Measurements from ENCODE around the gene FAM240B.

DNA sequence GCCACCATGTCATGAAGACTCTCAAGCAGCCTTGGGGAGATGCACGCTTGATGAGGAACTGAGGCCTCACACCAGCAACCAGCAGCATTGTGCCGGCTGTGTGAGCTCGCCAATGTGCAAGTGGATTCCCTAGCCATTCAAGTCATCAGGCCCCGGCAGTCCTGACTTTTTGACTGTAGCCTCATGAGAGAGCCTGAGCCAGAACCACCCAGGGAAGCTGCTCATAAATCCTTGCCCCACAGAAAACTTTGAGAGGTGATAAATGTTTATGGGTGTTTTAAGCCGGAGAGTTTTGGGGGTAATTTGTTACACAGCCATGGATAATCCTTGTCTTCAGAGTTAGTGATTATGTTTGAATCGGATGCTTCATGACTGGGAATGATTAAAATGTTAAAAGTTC lies 44.7 kb downstream of the FAM240B start:
- TF ChIP-seq CC2D1A (CRISPR knock-in tag; IDR thresholded peaks at IDR 0.05): no peak
- TF ChIP-seq ZNF878 (CRISPR knock-in tag; IDR thresholded peaks at IDR 0.05): no peak
- TF ChIP-seq NR3C1 (CRISPR knock-in tag; IDR thresholded peaks at IDR 0.05): no peak
- TF ChIP-seq ZNF232 (CRISPR knock-in tag; IDR thresholded peaks at IDR 0.05; ENCODE audit: borderline replicate concordance): no peak
- TF ChIP-seq, protein P1, sequence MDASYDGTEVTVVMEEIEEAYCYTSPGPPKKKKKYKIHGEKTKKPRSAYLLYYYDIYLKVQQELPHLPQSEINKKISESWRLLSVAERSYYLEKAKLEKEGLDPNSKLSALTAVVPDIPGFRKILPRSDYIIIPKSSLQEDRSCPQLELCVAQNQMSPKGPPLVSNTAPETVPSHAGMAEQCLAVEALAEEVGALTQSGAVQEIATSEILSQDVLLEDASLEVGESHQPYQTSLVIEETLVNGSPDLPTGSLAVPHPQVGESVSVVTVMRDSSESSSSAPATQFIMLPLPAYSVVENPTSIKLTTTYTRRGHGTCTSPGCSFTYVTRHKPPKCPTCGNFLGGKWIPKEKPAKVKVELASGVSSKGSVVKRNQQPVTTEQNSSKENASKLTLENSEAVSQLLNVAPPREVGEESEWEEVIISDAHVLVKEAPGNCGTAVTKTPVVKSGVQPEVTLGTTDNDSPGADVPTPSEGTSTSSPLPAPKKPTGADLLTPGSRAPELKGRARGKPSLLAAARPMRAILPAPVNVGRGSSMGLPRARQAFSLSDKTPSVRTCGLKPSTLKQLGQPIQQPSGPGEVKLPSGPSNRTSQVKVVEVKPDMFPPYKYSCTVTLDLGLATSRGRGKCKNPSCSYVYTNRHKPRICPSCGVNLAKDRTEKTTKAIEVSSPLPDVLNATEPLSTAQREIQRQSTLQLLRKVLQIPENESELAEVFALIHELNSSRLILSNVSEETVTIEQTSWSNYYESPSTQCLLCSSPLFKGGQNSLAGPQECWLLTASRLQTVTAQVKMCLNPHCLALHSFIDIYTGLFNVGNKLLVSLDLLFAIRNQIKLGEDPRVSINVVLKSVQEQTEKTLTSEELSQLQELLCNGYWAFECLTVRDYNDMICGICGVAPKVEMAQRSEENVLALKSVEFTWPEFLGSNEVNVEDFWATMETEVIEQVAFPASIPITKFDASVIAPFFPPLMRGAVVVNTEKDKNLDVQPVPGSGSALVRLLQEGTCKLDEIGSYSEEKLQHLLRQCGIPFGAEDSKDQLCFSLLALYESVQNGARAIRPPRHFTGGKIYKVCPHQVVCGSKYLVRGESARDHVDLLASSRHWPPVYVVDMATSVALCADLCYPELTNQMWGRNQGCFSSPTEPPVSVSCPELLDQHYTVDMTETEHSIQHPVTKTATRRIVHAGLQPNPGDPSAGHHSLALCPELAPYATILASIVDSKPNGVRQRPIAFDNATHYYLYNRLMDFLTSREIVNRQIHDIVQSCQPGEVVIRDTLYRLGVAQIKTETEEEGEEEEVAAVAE (CRISPR knock-in tag; IDR thresholded peaks at IDR 0.05; ENCODE audit: borderline replicate concordance): no peak
- no peak for TF ChIP-seq CTCF (CRISPR knock-in tag; IDR thresholded peaks at IDR 0.05)
- no peak for TF ChIP-seq ZNF563 (CRISPR knock-in tag; IDR thresholded peaks at IDR 0.05)
